ENCODE results near the gene ATXN1.

- TF ChIP-seq CTCF (IDR thresholded peaks at IDR 0.05) (no peak), POLR2A (IDR thresholded peaks at IDR 0.05) (no peak)
Measured at GRCh38 chr6:16785496-16785895, 24.2 kb upstream of the ATXN1 start.

Data from testis (tissue), 2 donors.